ENCODE results near the gene MXD4.
"Not testable (repeated sequence)": the region's sequence is repeated elsewhere in the genome, so short reads cannot be mapped to it uniquely, and the experiment has no call there.

The MXD4 gene

DNA sequence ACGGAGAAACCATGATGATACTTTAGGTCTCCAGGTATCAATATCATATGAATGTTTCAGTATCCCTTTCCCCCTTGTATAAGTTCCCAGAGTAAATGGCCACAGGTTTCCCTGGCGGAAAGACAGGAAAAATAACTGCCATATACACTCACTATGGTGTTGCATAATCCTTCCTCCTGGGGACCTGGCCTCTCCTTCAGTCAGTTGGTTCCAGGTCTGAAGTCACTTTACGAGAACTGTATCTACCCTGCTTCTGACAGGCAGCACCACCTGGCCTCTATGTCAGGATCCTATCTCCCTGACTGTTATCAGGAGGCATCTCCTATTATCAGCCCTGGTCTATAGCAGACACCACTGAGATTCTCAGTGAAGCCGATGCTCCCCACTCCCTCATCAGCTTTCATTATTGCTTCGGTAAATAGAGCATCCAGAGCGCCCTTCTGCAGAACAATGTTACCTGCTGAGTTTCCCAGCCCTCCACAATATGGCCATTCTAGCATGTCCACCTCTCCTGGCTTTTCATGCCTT lies 42.6 kb downstream of the MXD4 start:
- no peak for DNase-seq (ENCODE audit: low spot score)

- no peak for DNase-seq (ENCODE audit: low spot score)
Observed at GRCh38 chr4:2218436-2218835, 43.5 kb downstream of the MXD4 start.

- no peak for DNase-seq (ENCODE audit: low spot score)
Observed at GRCh38 chr4:2217726-2218125, 44.2 kb downstream of the MXD4 start.

GRCh38 chr4:2212831-2213230 lies 49.1 kb downstream of the MXD4 start:
- no peak for DNase-seq (ENCODE audit: low spot score)

GRCh38 chr4:2202789-2203188 lies 59.1 kb downstream of the MXD4 start:
- DNase-seq (ENCODE audit: low spot score), result not testable (repeated sequence)

Measured in kidney capillary endothelial cell (primary cell).